RPMI7951 (cell line): ENCODE measurements around the gene C16orf54. TPM values are rescaled to one million over a fixed set of nuclear protein-coding genes. Genes with fewer than 3 reads are reported as not detected.
"Not testable (repeated sequence)": the region's sequence is repeated elsewhere in the genome, so short reads cannot be mapped to it uniquely, and the experiment has no call there.

Experiments
- DNase-seq: peaks from one replicate; pipeline ENCODE4 v3.0.0-alpha.2; 2012; ENCODE audit warnings: low read depth
- total RNA-seq: library from RNA; depleted of rRNA; stranded (reverse); fragments of >200 nt; shearing (Covaris generic); gene quantifications from 2 replicates; pipeline ENCODE4 v1.2.3, GENCODE V29; 2014; rRNA removed

C16orf54 gene
- total RNA-seq: 0.10 TPM in 1 of 2 replicates, not detected in the other

GRCh38 chr16:29745853-29746345 lies at the start of gene C16orf54:
Gene C16orf54, minus strand, starts transcription at chr16:29745990. Its CDS starts 1,039 bp downstream, at chr16:29744951.
- DNase-seq: peak; percentile 36

DNA sequence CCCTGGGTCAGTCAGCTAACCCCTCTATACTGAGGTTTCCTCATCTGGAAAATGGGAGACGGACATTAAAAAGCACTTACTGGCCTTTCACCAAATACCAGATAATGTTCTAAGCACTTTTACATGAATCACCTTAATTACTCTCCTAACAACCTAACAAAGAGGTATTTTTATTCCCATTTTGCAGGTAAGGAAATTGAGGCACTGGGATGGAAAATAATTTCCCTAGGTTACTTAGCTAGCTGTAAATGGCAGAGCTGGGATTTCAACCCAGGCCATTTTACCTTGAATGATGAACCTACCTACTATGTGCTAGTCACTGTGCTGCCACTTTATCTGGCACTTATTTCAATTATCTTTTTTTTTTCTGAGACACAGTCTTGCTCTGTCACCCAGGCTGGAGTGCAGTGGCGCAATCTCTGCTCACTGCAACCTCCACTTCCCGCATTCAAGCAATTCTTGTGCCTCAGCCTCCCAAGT lies 48.5 kb upstream of the C16orf54 start:
- no peak for DNase-seq

DNA sequence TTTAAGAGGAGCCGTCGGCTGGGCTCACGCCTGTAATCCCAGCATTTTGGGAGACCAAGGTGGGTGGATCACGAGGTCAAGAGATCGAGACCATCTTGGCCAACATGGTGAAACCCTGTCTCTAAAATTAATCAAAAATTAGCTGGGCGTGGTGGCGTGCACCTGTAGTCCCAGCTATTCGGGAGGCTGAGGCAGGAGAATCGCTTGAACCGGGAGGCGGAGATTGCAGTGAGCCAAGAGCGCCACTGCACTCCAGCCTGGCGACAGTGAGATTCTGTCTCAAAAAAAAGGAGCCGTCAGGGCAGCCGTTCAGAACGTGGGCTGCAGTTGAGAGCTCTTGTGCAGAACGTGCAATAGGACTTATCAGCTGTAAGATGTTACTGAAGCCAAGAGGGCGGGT lies 47.4 kb upstream of the C16orf54 start:
- DNase-seq: not testable (repeated sequence)

DNA sequence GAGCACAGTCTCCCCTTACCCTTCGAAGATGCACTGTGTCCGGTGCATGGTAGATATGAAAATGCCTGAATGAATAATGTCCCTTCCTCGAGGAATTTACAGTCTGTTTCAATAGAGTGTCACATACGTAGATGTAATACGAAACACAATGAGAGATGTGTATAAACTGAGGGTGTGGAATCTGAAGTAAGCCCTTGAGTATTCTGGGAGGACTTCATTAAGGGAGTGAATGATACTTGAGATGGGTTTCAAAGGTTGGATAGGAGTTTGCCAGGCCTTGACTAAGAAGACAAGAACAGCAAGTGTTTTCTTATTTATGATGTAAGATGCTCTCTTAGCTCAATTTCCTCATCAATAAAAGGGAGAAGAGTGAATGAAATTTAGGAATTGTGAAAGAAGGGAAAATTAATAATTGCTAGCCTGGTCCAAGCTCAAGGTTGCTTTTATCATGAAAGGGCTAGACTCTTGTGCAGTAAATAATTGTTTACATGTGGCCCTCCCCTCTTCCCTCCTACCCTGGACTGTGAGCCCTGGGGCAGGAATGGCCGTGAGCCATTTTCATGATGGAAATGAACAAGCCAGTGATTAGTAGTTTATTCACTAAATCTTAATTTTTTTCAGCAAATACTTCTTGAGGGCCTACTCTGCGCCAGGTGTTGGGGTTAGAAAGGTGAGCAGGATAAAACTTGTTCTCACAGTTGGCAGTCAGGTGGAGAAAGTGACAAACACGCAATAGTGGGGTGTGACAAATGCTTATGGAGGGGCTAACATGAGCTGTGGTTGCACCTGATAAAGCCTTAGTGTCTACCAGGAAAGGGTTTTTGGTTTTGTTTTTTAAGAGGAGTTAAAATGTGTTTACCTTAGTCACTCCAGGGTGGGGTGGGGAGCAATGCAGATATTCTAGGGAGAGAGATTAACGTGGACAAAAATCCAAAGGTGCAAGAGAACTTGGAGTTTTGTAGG lies 46.3 kb upstream of the C16orf54 start:
- no peak for DNase-seq

GRCh38 chr16:29790949-29791844 lies 45.4 kb upstream of the C16orf54 start:
- no peak for DNase-seq

DNA sequence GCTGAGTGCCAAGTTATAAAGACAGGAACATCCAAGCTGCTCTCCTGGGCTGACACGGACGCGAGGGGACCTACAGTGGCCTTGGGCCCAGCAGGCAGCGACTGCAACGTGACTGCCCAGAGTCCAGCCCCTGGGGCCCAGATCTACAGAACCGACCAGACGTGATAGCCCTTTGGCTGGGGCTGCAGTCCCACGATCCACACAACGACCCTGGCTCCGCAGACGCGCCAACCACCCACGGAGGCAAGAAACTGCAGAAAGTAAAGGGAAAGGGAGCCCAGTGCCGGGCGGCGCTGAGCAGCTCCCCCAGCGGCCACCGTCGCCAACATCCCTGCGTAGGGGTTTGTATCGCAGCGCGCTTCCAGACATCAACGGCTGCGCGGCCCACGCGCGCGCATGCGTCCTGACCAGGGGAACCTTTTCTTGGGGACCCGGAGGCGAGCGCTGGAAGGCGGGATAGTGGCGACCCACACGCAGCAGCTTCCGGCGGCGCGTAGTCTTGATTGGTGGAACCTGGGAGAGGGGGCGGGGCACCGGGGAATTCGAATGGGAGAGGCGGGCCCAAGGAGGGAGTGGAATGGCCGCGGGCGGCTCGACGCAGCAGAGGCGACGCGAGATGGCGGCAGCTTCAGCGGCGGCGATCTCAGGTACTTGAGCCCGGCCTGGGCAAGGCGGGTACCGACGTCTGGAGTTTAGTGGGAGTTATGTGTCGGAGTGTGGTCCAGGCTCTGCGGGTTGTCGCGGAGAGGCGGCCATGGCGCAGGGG lies 44.6 kb upstream of the C16orf54 start, which contains the start of gene KIF22:
Gene KIF22, plus strand, starts transcription at position 569 of the 766 bp plus-strand sequence. Its CDS starts 9 bp downstream, at position 578.
- peak; percentile 97 for DNase-seq

DNA sequence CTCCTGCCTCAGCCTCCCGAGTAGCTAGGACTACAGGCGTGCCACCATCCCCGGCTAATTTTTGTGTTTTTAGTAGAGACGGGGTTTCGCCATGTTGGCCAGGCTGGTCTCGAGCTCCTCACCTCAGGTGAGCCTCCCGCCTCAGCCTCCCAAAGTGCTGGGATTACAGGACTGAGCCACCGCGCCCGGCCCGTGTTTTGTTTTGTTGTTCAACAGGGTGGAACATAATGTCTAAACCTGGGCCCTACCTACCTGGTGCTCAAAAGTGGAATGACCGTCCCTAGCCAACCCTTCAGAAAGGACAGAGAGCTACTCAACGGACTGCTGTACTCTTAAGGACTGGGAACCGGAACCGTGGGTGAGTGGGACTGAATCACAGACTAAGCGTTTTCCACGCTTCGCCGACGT lies 44.0 kb upstream of the C16orf54 start:
- no peak for DNase-seq

- not testable (repeated sequence) for DNase-seq
Observed at GRCh38 chr16:29787155-29787554, 41.4 kb upstream of the C16orf54 start.

DNA sequence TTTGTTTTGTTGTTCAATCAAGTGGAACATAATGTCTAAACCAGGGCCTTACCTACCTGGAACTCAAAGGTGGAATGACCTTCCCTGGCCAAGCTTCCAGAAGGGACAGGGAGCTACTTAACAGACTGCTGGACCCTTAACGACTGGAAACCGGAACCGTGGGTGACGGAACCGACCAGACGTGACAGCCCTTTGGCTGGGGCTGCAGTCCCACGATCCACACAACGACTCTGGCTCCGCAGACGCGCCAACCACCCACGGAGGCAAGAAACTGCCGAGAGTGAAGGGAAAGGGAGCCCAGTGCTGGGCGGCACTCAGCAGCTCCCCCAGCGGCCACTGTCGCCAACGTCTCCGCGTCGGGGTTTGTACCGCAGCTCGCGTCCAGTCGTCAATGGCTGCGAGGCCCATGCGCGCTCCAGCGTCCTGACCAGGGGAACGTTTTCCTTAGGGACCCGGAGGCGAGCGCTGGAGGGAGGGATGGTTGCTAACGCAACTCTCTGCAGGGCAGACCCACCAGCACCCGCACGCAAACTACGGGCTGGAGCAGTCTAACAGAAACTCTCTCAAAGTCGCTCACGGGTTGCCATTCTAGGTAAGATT lies 39.2 kb upstream of the C16orf54 start:
- DNase-seq: peak; percentile 65

- DNase-seq: no peak
Observed at GRCh38 chr16:29784157-29784556, 38.4 kb upstream of the C16orf54 start.

DNA sequence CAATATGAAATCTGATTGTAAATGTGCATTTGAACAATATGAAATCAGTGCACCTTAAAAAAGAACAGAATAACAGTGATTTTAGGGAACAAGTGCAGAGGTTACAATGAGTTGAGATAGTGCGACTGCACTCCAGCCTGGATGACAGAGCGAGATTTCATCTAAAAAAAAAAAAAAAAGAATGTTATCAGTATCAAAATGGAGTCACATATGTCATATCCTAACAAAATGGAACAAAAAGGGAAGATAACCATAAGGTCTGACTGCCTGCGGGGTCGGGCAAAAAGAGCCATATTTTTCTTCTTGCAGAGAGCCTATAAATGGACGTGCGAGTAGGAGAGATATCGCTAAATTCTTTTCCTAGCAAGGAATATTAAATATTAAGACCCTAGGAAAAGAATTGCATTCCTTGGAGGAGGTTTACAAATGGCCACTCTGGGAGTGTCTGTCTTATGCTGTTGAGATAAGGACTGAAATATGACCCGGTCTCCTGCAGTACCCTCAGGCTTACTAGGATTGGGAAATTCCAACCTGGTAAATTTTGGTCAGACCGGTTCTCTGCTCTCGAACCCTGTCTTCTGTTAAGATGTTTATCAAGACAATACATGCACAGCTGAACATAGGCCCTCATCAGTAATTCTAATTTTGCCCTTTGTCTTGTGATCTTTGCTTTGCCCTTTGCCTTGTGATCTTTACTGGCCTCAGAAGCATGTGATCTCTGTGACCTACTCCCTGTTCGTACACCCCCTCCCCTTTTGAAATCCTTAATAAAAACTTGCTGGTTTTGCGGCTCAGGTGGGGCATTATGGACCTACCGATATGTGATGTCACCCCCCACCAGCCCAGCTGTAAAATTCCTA lies 37.5 kb upstream of the C16orf54 start:
- DNase-seq: not testable (repeated sequence)

DNA sequence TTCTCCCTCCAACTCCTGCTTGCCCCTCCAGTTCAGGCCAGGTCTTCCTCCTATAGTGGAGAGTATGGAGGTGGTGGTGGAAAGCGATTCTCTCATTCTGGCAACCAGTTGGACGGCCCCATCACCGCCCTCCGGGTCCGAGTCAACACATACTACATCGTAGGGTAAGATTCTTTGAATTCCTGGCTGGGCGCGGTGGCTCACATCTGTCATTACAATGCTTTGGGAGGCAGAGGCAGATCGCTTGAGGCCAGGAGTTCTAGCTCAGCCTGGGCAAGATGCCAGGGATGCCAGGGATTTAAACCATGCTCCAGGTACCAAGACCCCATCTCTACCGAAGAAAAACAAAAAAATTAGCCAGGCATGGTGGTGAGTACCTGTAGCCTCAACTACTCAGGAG lies 33.7 kb upstream of the C16orf54 start:
- peak; percentile 55 for DNase-seq

DNA sequence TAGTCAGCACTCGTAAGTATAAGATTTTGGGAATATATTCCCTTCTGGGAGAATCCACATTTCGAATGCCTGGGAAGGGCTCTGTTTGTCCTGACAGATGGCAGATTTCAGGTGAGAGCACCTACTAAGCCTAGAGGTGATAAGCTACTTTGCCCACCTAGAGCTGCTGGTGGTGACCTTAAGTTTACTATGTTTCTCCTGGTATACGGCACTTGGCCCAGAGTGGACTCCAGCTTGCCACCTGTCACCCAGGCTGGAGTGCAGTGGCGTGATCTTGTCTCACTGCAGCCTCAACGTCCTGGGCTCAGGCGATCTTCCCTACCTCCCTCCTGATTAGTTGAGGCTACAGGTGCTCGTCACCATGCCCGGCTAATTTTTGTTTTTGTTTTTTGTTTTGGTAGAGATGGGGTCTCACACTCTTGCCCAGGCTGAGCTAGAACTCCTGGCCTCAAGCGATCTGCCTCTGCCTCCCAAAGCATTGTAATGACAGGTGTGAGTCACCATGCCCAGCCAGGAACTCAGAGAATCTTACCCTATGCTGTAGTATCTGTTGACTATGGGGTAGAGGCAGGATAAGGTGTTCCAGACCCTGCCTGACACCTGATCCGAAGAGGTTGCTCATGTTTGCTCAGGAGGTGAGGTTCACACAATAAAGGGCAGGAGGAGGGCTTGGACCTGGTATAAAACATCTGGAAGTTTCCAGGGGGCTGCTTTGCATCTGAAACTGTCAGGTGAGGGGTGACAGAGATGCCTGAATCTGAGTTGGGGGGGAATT lies 32.0 kb upstream of the C16orf54 start, which contains the start of gene ZG16:
Gene ZG16, plus strand, starts transcription at position 681 of the 775 bp plus-strand sequence. CDS start 1,011 bp downstream, outside the sequence.
- DNase-seq: no peak

GRCh38 chr16:29775742-29776408 lies 30.1 kb upstream of the C16orf54 start:
- DNase-seq: peak; percentile 78

DNA sequence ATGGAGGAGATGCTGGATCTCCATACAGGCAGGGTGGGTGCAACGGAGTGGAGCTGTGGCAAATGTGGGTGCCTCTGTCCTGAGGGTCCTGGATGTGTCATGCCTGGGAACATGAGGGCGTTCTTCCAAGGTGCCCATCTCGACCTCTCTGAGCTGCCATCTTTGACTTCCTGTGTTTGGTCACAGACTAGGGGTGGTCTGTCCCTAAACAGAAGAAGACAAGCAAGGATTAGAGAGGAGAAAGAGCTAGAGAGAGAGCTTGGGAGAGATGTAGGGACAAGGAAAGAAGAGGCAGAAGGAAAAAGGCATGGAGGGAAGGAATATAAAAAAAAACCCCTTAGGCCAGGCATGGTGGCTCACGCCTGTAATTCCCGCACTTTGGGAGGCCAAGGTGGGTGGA lies 28.9 kb upstream of the C16orf54 start:
- no peak for DNase-seq

- DNase-seq: not testable (repeated sequence)
Observed at GRCh38 chr16:29772330-29772729, 26.5 kb upstream of the C16orf54 start.

DNA sequence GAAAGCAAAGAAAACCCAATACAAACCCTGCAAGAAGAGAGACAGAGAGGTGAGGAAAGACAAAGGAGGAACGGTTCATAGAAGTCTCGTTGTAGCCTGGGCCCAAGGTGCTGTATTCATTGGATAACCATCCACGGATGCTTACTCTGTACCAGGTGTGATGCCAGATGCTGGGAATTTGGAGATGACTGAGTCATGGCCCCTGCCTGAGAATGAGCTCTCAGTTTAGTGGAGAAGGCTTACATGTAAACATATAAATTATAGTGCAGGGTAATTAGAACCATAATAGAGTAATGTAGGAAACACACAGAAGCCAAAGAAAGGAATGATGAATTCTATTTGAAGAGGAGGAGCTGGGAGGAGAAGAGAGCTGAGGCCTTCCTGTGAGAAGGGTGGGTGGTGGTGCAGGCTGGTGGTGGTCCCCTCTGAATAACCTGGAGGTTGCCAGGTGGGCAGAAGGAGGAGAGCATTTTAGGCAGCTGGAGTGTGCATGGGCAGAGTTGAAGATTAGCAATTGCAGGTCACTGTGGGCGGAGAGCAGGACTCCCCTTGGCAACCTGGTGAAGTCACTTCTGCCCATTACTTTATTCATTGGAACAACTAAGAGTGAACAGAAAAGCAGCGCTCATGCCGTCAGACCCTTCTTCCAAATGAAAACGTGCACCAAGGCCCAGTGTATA lies 24.6 kb upstream of the C16orf54 start:
- no peak for DNase-seq
